Measurements from ENCODE around the gene KLF3.

The KLF3 gene

DNA sequence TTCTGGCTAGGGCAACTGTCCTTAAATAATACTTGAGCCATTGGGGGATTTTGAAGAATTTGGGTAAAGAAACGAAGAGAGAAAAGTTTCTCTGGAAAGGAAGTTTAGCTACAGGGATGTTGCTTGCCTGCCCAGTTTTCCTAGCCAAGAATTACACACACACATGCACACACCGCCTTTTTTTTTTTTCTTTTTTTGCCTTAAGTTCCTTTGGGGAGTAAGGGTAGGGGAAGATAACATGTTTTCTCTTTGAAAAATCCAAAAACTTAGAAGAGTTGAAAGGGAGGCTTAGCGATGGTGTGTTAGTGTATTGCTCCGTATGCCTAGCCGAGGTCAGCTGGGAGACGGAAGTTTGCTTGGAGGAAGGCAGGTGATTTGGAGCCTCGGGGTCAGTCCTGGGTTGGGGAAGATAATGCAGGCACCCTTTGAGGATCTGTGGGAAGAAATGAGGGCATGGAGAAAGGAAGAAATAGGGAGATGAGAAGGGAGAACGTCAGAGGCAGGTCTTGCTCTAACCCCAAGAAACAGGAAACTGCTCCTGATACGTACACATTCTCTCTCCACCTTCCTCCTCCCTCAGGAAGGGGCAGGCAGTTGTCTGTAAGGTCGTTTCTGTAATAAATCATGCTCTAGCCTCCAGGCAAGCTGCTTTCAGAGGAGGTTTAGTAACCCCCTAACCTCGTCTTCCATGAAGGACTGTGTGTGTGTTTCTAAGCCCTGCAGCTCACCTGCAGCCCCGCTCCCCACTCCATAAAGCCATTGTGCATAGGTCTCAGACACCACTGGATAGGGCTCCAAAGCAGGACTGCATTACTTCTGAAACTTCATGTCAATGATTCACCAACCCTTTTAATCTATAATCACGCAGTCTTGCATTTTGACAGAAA is 10.5 kb downstream of the KLF3 start:
- no peak for DNase-seq

DNA sequence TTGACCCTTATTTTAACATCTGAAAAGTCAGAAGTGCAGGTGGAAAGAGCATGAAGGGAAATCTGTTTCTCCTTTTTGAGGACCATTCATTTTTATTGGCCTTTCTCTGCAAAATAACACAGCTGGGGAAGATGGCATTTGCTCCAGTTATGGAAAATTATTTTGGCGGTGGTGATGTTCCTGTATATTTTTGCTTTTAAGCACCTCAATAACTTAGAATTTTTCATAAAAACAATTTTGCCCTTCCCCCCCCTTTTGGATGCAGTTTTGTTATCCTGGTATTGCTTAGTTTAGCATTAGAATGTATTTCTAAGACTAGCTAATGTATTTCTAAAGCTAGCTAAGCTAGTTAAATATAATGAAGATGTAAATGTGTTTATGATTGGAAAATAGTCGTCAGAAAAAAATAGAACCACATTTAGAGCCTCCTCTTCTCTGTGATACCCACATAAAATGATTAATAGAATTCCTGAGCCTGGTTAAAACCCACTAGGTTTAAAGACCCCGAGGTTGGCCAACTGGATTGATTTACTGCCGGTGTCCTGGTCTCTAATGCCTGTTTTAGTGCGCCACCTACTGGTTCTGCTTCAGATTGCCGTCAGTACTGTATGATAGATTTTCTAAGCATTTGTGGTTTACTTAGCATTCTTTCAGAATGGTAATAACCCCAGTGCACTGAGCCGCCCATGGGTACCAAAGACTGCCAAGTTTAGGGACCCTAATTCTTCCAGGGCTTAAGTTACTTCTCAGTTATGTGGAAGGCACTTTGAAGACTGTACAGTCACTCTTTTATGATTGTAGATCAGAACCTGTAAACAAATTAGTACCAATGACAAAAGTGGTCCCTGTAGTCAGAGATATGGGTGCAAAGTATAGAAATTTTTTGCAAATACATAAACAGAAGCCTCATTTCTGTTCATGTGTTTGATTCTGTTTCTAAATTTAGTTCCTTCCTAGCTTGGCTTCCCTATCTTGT is 11.4 kb downstream of the KLF3 start:
- peak; percentile 81 to 89 for DNase-seq

DNA sequence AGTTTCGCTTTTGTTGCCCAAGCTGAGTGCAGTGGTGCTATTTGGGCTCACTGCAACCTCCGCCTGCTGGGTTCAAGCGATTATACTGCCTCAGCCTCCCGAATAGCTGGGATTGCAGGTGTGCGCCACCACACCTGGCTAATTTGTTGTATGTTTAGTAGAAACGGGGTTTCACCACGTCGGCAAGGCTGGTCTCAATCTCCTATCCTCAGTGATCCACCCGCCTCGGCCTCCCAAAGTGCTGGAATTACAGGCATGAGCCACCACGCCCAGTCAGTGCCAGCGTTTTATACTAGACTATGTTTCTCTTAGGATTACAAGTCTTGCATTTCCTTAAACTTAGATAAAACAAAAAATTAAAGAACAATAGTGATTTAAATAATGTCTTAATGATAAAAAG is 13.0 kb downstream of the KLF3 start:
- no peak for DNase-seq

DNA sequence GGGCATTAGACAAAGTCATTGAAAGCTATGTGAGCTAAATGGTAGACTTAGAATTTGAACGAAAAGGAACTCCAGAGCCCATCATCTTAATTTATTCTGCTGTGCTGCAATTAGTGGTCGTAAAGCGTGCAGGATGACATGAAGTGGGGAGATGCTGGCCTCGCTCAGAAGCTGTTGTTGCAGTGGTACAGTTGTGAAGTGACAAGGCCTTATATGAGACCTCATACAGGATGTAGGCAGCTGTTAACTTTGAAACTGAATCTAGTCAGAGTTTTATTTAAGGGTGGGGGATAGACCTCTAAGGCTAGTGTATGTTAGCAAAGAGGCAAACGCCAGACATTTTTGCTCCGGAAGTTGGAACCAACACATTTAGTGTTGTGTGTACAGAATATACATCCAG is 13.4 kb downstream of the KLF3 start:
- no peak for DNase-seq

DNA sequence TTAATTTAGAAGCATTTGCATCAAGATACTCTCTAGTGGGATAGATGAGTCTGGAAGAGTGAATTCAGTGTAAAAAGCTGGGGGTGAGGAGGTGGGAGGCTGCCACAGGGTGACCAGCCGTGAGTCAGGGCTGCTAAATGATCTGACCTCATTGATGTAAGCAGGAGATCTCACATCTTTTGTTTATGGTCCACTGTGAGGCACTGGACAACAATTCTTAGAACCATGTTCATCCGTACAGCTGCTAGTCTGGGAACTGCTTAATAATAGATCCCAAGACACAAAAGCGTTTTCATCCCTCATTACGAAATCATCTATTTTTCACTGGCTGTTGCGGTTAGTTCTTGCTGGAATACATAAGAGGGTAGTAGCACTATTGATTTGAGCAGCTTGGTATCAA is 14.1 kb downstream of the KLF3 start:
- DNase-seq, result no peak

DNA sequence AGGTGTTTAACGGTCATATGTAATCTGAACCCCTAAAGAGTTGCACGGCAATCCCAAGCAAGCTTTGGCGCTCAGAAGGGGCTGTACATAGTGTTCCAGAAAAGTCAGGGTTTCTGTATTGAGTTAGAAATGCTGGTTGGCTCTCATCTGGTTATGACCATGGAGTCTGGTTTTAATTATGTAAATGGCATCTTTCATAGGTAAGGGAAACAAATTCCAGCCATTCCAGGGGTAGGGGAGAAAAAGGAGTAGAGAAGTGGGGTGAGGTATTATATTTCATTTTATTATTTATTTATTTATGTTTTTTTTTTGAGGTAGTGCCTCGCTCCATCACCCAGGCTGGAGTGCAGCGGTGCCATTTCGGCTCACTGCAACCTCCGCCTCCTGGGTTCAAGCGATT is 15.9 kb downstream of the KLF3 start:
- no peak for DNase-seq

DNA sequence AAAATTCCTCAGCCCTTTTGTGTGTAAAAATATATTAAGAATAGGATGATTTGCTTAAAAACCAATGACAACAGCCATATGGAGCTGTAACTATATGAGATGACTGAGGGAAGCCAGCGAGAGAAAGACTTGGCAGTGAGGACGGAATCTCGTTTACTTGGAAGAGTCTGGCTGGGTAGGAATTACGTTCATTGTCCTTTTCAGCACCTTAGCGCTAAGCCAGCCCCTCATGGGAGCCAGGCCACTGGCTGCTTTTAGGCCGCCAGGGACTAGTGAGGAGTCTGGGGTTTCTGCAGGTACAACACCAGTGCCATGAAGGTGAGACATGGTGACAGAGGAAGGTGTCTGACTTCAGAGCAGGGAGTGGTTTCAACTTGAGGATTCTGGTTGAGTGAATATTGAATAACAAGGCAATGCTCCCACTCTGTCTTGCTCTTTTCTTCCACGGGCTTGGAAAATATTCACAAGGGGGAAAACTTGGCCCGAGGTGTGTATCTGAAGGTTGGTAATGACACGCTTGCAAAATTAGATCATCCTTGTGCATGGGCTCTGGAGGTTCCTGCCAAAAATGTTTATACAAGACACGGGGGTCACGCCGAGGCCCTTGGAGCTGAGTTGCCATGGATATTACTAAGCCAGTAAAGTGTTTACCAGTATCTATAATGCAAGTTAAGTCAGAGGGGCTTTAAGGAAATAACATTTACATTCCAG is 17.4 kb downstream of the KLF3 start:
- no peak for DNase-seq

DNA sequence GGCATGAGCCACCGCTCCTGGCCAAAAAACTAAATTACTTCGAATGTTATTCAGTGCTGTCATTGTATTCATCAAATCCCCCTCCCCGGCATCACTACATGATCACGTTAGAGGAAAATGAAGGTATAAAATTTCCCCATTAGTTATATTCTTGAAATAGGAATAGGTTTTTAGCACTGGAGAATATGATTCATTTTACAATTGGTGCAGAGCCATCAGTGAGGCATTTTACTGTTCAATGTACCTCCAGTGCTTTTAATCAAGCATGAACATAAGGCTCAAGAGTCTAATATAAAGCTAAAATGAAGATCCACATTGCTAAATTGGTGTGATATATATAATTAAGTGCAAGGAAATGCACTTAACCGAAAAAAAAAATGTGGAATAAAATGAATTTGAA is 18.3 kb downstream of the KLF3 start:
- no peak for DNase-seq

DNA sequence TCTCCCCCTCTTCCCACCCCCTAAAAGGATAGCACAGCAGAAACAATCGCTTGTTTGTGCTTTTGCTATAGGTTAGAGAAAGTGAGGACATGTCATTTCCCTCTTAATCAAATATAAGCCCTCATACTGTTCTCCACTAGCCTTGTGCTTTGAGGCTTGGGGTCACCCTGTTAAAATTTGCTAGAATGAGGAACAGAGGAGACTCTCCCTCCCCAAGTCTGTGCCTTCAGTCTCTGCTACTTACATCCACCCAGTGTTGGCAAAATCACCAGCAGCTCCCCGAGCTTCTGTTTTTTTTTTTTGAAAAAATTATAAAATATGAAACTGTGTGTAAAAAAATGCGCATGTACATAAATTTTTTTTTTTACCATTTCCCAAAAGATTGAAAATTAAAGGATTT is 19.3 kb downstream of the KLF3 start:
- peak; percentile 19 to 39 for DNase-seq

DNA sequence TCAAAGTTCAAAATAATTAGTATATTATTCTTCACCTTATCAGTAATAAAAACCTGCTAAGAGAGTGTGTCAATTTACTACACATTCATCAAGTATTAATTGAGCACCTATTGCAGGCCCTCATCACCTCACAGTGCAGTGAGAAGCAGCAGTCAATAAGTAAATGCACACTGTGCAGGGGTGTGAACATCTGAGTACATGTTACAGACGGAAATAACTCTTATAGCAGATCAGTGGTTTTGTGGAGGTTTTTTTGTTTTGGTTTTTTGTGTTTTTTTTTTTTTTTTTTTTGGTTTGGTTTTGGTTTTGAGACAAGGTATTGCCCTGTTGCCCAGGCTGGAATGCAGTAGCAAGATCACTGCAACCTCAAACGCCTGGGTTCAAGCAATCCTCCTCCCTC is 20.3 kb downstream of the KLF3 start:
- DNase-seq, result no peak

DNA sequence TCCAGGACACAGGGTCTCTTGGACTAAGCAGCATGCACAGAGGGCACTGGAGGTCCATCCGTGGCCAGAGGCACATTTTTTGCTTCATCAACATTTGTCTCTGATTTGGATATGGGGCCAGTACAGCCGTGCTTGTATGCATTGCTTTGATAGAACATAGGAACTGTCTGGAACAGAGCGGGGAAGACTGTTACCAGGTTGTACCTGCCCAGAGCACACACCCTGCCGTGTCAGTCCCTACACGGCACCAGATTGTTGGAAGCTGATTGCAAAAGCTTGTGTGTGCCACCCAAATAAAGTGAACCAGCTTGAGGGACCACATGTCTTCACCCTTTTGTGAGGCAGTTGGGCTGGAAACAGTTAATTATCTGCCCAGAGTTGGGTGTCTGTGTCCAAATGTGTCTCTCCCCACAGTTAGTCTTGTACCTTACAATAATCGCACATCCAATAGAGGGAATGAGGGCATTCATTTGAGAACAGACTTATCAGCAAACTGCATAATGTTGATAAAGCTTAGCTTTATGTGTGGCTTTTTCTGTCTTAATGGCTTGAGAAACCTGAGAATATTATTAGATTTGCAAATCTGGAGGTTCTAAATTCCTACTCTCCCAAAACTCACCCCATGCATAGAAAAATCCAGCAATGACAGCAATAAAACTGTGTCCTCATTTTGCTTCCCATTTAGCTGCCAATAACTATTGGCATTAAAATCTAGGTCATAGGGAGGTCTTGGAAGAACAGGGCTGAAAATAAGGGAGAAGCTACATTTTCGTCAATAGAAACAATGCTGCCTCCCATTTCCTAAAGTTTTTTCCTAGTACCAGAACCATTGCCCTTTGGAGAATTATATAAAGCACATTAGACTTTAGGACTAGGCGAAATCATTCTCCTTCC is 21.2 kb downstream of the KLF3 start:
- DNase-seq, result no peak

DNA sequence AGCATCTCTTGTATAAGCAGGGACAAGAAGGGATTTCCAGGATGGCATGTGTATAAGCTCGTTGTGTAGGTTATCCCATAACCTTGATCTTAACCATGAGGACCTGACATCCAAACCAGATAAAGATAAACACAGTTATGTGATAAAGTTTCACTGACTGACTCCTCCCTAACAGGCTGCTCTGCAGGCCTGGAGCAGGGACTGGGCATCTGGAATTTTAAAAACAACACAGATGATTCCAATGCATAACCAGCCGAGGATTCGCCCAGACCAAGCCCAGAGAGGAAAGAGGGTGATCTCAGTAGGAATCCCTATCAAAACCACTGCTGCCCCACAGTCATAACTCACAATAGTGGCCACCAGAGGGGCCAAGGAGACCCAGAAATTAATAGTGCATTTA is 22.7 kb downstream of the KLF3 start:
- DNase-seq, result no peak

DNA sequence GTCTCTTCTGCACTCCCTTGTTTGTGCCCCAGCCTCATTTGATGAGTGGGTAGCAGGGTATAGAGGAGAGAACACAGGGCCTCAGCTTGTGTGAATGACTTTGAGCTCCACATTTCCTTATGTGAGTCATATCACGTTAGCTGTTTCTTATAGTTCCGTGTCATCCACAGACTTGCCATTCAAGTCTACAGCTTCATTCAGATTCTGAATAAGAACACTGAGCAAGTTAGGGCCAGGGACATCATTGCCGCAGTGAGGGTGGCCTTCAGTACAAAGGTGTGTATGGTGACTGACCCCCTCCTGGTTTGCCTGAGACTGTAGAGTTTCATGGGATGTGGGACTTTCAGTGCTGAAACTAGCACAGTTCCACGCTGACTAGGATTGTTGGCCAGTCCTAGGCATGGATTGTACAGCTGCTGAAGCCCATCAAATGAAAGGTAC is 23.6 kb downstream of the KLF3 start:
- no peak for DNase-seq

DNA sequence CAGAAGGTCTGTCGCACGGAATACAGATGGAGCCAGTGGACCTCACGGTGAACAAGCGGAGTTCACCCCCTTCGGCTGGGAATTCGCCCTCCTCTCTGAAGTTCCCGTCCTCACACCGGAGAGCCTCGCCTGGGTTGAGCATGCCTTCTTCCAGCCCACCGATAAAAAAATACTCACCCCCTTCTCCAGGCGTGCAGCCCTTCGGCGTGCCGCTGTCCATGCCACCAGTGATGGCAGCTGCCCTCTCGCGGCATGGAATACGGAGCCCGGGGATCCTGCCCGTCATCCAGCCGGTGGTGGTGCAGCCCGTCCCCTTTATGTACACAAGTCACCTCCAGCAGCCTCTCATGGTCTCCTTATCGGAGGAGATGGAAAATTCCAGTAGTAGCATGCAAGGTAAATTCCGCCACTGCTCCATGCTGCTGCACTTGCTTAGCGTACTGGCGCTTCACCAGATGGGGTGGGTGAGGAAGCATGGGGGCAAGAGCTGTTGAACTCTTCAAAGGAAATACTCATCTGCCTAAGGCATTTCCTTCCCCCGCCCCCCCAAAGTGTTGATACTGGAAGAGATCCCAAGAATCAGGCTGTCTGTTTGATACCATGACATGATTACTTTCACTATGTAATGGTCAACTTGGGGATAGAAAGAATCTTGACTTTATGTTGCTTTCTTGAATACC is 24.8 kb downstream of the KLF3 start:
- DNase-seq, result no peak

DNA sequence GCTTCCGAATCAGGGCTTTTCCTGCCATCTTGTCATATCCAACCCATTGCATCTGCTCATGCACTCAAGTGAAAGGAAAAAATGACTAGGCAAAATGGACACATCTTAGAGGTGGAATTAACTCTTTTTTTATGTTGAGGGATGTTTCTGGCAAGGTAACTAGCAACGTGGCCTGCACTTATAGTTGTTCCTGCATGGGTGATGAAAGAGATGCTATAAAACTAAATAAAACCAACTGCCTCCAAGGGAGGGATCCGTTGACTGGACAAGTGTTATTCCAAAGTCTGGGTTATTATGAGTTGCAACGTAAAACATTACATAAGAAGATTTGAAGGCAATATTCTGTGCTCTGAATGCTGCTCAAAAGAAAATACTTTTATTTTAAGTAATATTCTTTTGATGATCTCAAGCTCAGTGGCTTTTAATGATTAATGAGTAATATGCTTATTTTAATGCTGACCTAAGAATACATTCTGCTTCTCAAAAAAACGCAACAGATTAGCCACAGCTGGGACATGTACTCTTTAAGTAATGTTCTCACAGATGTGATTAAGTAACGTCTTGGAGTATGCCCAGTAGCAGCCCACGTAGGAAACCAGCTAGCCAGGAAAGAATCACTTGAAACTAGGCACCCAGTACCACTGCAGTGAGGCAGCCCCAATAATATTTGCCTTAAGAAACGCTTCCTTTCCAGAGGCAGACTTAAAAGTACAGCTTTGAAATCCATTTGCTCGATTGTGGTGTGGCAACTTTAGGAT is 27.4 kb downstream of the KLF3 start:
- DNase-seq, result no peak

DNA sequence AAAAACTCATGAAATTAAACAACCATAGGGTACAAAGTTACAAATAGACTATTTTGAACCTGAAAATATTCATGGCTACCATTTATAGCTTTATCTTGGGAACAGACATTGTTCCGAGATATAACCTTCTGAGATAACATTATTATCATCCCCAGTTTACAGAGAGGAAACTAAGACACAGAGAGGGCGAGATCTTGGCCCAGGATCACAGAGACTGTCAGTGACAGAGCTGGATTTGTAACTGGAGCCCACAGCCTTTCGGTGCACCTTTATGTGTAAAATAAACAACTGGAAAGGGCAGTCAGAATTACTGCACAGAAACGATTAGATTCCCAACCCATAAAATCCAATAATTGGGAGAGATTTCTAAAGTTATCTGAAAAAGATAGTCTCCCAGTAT is 28.4 kb downstream of the KLF3 start:
- no peak for DNase-seq

DNA sequence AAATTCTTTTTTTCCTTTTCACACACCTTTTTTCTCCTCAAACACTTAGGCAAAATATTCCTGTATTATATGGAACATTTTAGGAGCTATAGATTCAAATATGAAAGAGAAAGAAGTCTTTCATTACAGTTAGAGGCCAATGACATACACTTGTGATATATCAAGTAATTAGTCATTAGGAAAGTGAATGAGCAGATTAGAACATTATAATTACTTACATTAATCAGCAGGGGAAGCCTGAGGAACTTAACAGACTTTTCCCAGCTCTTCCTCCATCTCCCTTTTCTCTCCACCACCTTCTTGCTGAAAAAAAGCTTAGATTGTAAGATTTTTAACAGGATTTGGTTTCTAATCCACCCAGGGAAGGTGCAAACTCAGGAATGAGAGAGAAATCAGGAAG is 29.6 kb downstream of the KLF3 start:
- no peak for DNase-seq

DNA sequence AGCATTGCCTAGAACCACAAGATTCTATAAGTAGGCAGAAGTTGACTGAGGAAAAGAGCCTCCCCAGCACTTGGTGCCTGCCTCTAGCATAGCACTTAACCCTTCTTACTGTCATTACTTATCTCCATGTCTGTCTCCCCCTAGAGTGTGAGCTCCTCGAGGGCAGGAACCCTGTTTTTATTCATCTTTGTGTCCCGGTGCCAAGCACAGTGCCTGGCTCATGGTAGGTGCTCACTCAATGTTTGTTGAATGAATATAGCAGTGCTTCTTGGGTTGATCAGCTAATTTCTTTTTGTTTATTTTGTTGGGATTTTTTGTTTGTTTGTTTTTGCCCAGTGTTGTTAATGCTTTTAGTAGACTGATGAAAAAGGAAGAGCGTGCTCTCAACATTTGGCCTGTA is 30.3 kb downstream of the KLF3 start:
- no peak for DNase-seq

DNA sequence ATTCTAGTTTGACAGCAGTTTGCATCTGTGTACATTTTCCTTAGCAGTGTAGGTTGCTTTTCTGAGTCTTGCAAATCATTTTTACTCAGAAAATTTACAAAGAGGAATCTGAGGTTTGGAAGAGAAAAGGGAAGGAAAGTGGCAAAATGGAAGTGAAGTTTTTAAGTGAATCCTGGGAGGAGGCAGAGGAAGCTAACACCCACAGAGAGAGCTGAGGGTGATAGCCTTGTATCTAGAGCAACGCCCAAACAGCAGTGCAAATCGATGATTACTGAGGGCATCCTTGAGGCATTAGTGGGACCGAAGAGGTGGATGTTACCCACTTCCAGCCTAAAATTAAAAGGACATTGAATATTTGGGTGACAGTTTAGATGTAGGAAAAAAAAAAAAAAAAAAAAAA is 31.8 kb downstream of the KLF3 start:
- no peak for DNase-seq

DNA sequence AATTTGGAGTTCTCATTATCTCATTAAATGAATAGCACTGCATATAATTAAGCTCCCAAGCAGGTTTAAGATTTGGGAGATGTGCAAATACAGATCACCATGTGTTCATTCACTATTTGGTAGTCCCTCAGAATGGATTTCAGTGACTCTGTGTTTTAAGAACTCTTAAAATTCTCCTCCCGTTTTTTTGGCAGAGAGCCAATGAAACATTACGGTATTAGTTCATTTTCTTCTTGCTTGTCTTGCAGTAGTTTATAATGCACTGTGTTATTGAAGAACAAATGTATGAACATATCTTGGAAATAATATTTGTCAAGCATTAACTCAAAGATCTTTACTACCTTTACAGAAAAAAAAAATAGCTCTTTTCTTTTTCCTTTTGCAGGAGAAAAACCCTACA is 32.7 kb downstream of the KLF3 start:
- no peak for DNase-seq

DNA sequence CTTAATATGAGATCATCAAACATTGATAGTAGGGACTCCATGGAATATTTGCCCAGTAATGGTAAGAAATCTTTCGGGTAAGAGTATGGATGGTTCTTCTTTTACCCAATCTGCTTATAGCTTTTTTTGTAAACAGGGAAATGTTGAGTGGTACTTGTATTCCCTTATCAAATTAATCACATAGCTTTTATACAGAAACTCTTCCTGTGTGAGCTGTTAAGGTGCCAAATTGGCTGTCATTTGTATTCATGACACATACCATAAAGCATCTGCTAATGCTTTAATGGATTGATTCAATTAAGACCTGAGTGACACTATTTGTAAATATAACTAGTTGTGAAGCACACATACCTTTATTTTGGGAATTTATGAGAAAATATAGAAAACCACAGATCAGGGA is 34.2 kb downstream of the KLF3 start:
- DNase-seq, result no peak

Measured in Kasumi-1 (cell line).